Measurements from ENCODE around the gene ZFAND5. TPM values are rescaled to one million over a fixed set of nuclear protein-coding genes. Genes with fewer than 3 reads are reported as not detected.

Gene ZFAND5
- total and polyA plus RNA-seq, 4 donors = 45.6 to 119 (median 61.9) TPM

DNA sequence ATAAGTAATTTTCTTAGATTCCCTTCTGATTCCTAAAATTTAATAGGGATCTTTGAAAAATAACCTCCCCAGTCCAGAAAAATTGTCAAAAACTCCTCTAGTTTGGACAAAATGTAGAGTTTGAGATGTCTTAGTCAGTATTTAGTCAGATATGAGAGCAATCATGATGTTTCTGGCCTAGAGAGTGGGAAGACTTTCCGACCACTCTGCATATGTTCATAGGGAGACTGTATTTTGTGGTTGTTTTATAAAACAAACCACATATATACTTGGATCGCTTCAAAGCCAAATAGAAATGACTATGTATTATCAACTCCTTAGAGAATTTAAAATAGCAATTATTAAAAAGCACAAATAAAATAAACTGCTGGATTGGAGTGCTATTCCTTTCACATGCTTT is 15.8 kb downstream of the ZFAND5 start:
- WGBS = 93% methylated on average over 2 of the region's 2 CpGs

GRCh38 chr9:72346333-72346732 is 18.7 kb downstream of the ZFAND5 start:
- no peak for TF ChIP-seq RAD21 (IDR thresholded peaks at IDR 0.05)
- no peak for TF ChIP-seq GABPA (IDR thresholded peaks at IDR 0.05 in 1 of 2, conservative IDR thresholded peaks at IDR 0.05 in 1 of 2)
- no peak for TF ChIP-seq SP1 (IDR thresholded peaks at IDR 0.05)
- no peak for TF ChIP-seq FOXA1 (IDR thresholded peaks at IDR 0.05)
- TF ChIP-seq JUND (IDR thresholded peaks at IDR 0.05) = no peak
- no peak for TF ChIP-seq HNF4A (conservative IDR thresholded peaks at IDR 0.05)
- TF ChIP-seq, protein P1, sequence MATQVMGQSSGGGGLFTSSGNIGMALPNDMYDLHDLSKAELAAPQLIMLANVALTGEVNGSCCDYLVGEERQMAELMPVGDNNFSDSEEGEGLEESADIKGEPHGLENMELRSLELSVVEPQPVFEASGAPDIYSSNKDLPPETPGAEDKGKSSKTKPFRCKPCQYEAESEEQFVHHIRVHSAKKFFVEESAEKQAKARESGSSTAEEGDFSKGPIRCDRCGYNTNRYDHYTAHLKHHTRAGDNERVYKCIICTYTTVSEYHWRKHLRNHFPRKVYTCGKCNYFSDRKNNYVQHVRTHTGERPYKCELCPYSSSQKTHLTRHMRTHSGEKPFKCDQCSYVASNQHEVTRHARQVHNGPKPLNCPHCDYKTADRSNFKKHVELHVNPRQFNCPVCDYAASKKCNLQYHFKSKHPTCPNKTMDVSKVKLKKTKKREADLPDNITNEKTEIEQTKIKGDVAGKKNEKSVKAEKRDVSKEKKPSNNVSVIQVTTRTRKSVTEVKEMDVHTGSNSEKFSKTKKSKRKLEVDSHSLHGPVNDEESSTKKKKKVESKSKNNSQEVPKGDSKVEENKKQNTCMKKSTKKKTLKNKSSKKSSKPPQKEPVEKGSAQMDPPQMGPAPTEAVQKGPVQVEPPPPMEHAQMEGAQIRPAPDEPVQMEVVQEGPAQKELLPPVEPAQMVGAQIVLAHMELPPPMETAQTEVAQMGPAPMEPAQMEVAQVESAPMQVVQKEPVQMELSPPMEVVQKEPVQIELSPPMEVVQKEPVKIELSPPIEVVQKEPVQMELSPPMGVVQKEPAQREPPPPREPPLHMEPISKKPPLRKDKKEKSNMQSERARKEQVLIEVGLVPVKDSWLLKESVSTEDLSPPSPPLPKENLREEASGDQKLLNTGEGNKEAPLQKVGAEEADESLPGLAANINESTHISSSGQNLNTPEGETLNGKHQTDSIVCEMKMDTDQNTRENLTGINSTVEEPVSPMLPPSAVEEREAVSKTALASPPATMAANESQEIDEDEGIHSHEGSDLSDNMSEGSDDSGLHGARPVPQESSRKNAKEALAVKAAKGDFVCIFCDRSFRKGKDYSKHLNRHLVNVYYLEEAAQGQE (IDR thresholded peaks at IDR 0.05) = no peak
- no peak for TF ChIP-seq ATF3 (IDR thresholded peaks at IDR 0.05)
- TF ChIP-seq YY1 (IDR thresholded peaks at IDR 0.05) = no peak
- no peak for TF ChIP-seq HNF4G (IDR thresholded peaks at IDR 0.05)
- TF ChIP-seq MAX (IDR thresholded peaks at IDR 0.05) = no peak
- TF ChIP-seq TAF1 (conservative IDR thresholded peaks at IDR 0.05) = no peak
- no peak for TF ChIP-seq CTCF (IDR thresholded peaks at IDR 0.05; ENCODE audit: low read depth, low read length, missing input control)
- no peak for TF ChIP-seq RXRA (IDR thresholded peaks at IDR 0.05)
- no peak for TF ChIP-seq FOXA2 (IDR thresholded peaks at IDR 0.05)
- no peak for TF ChIP-seq EGR1 (IDR thresholded peaks at IDR 0.05; ENCODE audit: low read depth in 2 of 2)
- no peak for TF ChIP-seq NR2F2 (IDR thresholded peaks at IDR 0.05)
- no peak overlapping the region for H3K9ac ChIP-seq (ENCODE audit: low read depth in 1 of 2, low read length in 2 of 2)
- H3K4me1 ChIP-seq (ENCODE audit: control insufficient read depth in 4 of 4, insufficient read depth in 4 of 4, low read length in 3 of 4) = no peaks in the 10 kb centered on the region
- H3K36me3 ChIP-seq (ENCODE audit: control insufficient read depth in 4 of 4, insufficient read depth in 3 of 4, low read depth in 1 of 4, low read length in 3 of 4) = no peaks in the 10 kb centered on the region
- H3K4me3 ChIP-seq (ENCODE audit: low read depth in 1 of 3, low read length in 3 of 3) = no peak overlapping the region
- no peak overlapping the region for H3K27ac ChIP-seq (ENCODE audit: low read depth in 1 of 2, low read length in 2 of 2)
- 70% methylated on average over 1 of the region's 1 CpG for WGBS
- no peaks in the 10 kb centered on the region for H3K9me3 ChIP-seq (ENCODE audit: control insufficient read depth in 4 of 4, low read length in 3 of 4)
- no peaks in the 10 kb centered on the region for H3K27me3 ChIP-seq (ENCODE audit: control insufficient read depth in 4 of 4, insufficient read depth in 4 of 4, low read length in 3 of 4)
- no peak for DNase-seq (ENCODE audit: low spot score)

More for the DNA sequence above, 15.8 kb downstream of the ZFAND5 start:
- DNase-seq (ENCODE audit: low spot score) = no peak
- no peaks in the 10 kb centered on the region for H3K27me3 ChIP-seq (ENCODE audit: control insufficient read depth in 4 of 4, insufficient read depth in 4 of 4, low read length in 3 of 4)
- peaks cover 0 to 8% (median 6%) of the 10 kb centered on the region in 4 donors for H3K4me1 ChIP-seq (ENCODE audit: control insufficient read depth in 4 of 4, insufficient read depth in 4 of 4, low read length in 3 of 4)
- peaks cover 0 to 6% (median 2%) of the 10 kb centered on the region in 4 donors for H3K36me3 ChIP-seq (ENCODE audit: control insufficient read depth in 4 of 4, insufficient read depth in 3 of 4, low read depth in 1 of 4, low read length in 3 of 4)
- no peaks in the 10 kb centered on the region for H3K9me3 ChIP-seq (ENCODE audit: control insufficient read depth in 4 of 4, low read length in 3 of 4)
- TF ChIP-seq MAX (IDR thresholded peaks at IDR 0.05) = no peak
- H3K9ac ChIP-seq (ENCODE audit: low read depth in 1 of 2, low read length in 2 of 2) = no peak overlapping the region
- no peak overlapping the region for H3K4me3 ChIP-seq (ENCODE audit: low read depth in 1 of 3, low read length in 3 of 3)
- no peak overlapping the region for H3K27ac ChIP-seq (ENCODE audit: low read depth in 1 of 2, low read length in 2 of 2)

Data from liver (tissue), 9 donors.